ENCODE data around the gene CD164. TPM values are rescaled to one million over a fixed set of nuclear protein-coding genes. Genes with fewer than 3 reads are reported as not detected.
"Not testable (repeated sequence)": the region's sequence is repeated elsewhere in the genome, so short reads cannot be mapped to it uniquely, and the experiment has no call there.

Gene CD164
- total RNA-seq, 1 donor from 2014 or later: 187 TPM

- DNase-seq: no peak
Observed at GRCh38 chr6:109342911-109343310, 39.4 kb downstream of the CD164 start.

- no peak for DNase-seq
Observed at GRCh38 chr6:109342506-109342905, 39.8 kb downstream of the CD164 start.

DNA sequence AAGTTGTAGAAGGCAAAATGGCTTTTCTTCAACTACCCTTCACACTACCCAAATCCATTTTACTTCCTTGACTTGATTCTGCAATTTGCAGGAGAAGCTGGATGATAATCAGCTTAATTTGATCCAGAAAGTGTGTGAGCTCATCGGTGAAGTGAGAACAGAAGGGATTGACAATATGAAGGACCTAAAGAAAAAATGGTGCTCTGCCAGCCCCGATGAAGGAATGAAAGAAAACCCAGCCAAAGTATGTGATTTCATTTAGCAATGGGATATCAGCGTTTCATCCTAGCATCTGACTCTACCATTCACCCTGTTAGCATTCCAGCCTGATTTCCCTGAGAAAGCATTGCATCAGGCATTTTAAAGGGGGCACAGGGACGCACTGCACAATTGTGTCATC is 41.5 kb downstream of the CD164 start:
- DNase-seq: no peak

DNA sequence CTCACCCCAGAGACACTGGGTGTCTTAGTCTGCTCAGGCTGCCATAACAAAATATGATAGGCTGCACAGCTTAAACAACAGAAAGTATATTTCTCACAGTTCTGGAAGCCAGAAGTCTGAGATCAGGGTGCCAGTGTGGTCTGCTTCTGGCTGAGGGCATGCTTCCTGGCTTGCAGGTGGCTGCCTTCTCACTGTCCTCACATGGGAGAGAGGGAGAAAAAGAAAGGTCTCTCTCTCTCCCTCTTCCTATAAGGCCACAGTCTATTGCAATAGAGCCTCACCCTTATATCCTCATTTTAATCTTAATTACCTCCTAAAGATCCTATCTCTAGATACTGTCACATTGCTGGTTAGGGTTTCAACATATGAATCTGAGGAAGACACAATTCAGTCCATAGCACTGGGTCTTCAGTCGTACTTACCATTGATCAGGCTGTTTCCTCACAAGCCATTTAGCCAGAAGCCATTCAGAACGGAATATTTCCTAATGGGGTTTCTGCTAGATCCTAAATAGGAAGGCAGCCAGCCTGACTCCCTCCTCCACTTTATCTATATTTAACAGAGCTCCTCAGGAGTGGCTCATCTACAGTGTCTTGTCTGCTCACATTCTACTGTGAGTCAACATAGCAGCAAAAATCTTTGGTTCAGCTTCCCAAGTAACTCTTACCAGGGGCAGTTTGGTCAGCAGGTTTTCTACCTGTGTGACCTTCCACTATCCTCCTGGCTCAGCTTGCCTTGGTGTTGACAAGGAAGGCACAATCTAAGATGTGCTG is 42.2 kb downstream of the CD164 start:
- DNase-seq: no peak

DNA sequence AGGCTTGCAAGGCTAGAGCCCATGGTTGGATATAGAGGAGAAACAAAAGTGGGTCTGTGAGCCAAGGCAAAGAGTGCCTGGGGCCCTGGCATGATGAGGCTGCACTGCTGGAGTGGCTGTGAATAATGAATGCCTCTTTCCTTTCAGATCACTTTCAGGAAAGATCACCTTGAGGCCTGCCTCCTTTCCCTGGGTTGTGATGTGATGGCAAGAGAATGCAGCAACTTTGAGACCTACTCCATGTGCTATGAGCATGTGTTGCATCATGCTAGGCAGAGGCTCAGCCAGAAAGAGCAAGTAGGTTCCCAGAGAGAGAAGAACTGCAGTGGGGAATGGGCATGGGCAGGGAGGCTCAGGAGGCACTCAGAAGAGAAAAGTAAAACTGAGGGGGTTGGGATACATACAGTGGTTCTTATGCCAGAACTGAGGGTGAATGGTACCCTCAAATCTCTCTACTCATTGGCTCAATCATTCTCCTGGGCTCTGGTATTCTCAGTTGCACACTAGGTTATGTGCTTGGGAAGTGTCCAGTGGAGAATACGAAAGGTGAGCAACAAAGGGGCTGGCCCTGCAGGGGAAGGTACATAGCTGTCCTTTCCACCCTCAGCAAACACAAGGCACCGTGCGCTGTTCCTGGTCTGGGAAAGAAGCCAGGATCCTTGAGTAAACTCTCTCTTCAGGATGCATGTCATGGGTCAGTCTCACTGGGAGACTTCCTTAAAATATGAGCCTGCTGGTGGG is 45.9 kb downstream of the CD164 start:
- no peak for DNase-seq

- not testable (repeated sequence) for DNase-seq
Observed at GRCh38 chr6:109333870-109334269, 48.4 kb downstream of the CD164 start.

DNA sequence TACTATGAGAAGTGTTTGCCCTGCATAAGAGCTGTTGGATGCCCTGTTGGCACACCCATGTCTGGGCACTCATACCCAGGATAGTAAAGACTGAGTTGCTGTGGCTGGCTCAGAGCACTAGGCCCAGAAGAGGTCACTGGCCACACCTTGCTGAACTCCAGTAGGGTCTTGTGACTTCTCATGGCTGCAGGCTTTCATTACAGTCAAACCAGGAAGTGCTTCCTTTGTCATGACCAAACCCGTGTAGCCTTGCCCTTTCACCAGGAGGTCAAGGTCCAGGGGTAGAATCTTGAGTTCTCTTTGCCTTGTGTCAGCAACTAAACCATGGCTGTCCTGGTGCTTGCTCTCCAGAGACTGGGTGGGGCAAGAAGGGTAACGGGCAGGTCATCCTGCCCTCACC is 49.5 kb downstream of the CD164 start:
- DNase-seq: no peak

- no peak for DNase-seq
Observed at GRCh38 chr6:109331081-109331480, 51.2 kb downstream of the CD164 start.

DNA sequence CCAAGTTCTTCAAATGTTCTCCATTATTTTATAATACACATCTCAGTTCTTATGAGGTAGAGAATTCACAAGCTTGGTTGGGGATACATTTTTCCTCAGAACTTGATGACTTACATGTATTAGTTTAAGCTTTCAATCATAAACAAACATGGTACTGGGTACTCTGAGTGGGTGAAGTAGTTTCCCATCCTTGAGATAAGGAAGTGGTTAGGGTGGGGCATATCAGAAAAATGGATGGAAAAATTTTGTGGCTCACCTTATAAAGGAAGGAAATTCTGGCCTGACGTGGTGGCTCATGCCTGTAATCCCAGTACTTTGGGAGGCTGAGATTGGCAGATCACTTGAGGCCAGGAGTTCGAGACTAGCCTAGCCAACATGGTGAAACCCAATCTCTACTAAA is 52.0 kb downstream of the CD164 start:
- DNase-seq: no peak

DNA sequence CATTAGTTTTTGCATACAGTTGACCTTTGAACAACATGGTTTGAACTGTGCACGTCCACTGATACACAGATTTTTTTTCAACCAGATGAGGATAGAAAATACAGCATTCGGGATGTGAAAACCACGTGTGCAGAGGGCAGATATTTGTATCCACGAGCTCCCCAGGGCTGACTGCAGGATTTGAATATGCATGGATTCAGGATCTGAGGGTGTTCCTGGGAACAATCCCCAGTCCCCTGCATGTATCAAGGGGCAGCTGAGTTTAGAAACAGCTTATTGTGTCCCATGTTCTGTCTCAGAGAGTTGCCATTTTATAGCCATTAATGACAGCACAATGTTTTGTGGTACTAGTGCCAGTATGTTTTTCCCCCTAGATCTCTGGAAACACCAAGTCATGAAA is 53.6 kb downstream of the CD164 start:
- DNase-seq: no peak

DNA sequence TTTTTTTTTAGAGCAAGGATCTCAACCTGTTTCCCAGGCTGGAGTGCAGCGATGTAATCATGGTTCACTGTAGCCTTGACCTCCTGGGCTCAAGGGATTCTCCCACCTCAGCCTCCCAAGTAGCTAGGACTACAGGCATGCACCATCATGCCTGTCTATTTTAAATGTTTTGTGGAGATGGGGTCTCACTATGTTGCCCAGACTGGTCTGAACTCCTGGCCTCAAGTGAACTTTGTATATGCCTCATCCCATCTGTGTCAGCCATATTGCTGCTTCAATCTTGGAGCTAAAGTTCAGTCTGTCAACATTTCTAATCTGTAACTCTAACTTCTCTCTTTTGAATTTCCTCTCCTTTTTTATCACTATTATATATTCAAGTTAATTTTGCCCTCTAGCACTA is 54.3 kb downstream of the CD164 start:
- no peak for DNase-seq

- no peak for DNase-seq
Observed at GRCh38 chr6:109327491-109327890, 54.8 kb downstream of the CD164 start.

DNA sequence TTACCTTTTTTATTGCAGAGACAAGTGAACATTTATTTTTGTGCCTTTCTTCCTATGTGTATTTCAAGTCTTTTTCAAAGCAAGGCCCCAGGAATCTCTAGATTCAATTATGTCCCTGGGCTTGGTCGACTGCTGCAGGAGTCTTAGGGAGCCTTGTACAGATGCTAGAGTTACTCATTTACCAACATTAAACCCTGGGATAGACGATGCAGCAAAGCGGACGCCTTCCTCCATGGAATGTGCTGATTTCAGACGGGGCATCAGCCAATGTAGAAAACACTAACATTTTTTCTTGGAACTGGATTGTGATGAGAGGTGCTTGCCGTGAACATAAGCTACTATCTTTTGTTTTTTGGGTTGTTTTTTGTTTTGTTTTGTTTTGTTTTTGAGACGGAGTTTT is 55.9 kb downstream of the CD164 start:
- no peak for DNase-seq

DNA sequence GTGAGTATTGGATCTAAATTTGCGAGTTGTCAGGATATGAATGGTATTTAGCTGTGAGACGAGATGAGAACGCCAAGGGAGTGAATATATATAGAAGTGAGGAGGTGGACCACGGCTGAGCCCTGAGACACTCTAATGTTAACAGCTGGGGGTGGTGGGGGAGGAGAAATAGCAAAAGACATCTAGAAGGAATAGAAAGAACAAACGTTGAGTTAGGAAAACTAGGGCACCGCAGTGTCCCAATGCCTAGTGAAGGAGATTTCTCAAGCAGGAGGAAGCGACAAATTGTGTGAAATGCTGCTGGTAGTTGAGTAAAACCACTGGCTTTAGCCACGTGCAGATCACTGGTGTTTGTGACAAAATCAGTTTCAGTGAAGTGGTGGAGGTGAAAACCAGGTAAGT is 56.9 kb downstream of the CD164 start:
- no peak for DNase-seq

DNA sequence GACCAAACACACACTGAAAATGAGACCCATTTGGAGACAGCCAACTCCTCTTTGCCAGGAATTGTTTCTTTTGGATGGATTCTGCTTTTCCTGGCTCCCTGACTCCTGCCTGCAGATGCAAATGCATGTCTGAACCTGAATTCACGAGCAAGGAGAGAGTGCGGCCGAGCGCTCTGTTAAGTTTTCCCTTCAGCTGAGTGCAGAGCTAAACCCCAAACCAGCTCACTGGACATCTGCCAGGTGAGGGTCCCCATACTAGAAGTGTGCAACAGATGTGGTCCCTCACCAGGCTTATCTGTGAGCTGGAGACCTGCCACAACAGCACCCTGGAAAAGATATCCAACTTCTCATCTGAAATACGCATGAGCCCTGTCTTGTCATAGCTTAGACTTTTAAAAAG is 59.0 kb downstream of the CD164 start:
- DNase-seq: no peak

- no peak for DNase-seq
Observed at GRCh38 chr6:109322825-109323224, 59.4 kb downstream of the CD164 start.

- no peak for DNase-seq
Observed at GRCh38 chr6:109321752-109322151, 60.5 kb downstream of the CD164 start.

GRCh38 chr6:109320072-109320471 is 62.2 kb downstream of the CD164 start:
- no peak for DNase-seq

GRCh38 chr6:109318328-109318876 is 63.9 kb downstream of the CD164 start:
- DNase-seq: no peak

GRCh38 chr6:109316909-109317308 is 65.4 kb downstream of the CD164 start:
- no peak for DNase-seq
